GM12874 (cell line): Measurements from ENCODE around the gene CNTF.

Source experiments
- TF ChIP-seq, protein P1 (sequence below): IDR thresholded peaks from 2 replicates; pipeline ENCODE4 v1.5.1; 2011; ENCODE audit warnings: low read depth, mild to moderate bottlenecking, control low read depth, low read length, moderate library complexity; ENCODE audit not compliant: insufficient read depth

The CNTF gene

GRCh38 chr11:58625826-58626460 lies 3.5 kb downstream of the CNTF start:
- TF ChIP-seq, protein P1, sequence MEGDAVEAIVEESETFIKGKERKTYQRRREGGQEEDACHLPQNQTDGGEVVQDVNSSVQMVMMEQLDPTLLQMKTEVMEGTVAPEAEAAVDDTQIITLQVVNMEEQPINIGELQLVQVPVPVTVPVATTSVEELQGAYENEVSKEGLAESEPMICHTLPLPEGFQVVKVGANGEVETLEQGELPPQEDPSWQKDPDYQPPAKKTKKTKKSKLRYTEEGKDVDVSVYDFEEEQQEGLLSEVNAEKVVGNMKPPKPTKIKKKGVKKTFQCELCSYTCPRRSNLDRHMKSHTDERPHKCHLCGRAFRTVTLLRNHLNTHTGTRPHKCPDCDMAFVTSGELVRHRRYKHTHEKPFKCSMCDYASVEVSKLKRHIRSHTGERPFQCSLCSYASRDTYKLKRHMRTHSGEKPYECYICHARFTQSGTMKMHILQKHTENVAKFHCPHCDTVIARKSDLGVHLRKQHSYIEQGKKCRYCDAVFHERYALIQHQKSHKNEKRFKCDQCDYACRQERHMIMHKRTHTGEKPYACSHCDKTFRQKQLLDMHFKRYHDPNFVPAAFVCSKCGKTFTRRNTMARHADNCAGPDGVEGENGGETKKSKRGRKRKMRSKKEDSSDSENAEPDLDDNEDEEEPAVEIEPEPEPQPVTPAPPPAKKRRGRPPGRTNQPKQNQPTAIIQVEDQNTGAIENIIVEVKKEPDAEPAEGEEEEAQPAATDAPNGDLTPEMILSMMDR = no peak

DNA sequence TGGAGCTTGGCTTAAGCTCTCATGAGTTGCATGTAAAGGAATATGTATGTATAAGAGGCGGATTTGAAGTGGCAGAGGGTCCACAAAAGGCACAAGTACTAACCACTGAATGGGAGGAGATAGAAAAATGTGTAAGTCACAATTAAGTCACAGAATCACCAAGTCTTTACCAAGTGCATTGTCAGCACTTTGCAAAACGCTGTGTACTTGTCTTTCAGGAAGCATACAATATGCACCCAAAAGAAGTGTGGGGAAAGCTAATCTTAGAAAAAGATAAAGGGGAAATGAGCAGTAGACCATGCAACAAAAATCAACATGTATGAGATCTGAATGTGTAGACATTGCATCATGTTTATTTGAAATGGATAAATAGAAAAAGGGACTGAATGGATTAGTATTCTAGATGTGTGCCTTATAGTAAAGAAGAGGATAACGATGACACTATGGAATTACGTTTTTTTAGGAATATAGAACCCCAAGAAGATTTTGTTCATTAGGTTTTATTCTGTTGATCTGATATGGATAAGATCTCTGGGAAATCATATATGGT lies 4.5 kb downstream of the CNTF start:
- TF ChIP-seq, protein P1 = no peak

DNA sequence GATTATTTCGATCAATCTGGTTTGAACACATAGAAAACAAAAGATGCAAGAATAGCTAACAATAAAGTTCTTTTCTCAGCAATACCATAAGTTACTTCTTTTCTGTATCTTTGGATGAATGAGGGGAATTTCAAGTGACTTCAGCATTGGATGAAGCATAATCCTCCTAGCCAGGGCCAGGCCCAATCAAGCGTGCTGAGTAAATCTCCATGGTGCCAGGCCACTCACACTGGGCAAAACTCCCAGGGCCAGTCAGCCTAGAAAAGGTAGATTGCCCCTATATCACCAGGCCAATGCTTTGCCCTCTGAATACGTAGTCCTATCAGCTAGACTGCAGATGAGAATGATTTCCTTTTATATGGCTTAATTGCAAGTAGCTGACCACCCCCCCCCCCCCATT lies 6.0 kb downstream of the CNTF start:
- TF ChIP-seq, protein P1 = no peak

- TF ChIP-seq, protein P1 = peak; percentile 56
These were observed 7.4 kb downstream of the CNTF start for GRCh38 chr11:58629857-58630256.

- TF ChIP-seq, protein P1 = no peak
These were observed 8.9 kb downstream of the CNTF start for GRCh38 chr11:58631378-58631777.

DNA sequence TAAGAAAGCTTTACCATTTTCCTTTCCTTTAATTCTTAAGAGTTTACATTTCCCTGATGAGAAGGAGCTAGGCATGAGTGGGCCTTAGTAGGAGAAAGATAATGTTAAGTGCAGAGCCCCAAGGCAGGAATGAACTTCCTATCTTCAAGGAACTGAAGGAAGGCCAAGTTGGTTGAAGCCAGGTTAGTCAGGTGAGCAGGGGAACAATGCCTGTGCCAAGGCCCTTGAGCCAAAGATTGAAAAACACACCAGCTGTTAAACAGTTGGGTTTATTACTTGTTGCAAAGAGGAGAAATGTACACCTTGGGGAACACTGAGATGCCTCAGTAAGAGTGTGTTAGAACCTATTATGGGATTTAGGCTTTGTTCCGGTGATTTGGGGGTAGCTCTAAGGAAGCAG lies 10.0 kb downstream of the CNTF start:
- TF ChIP-seq, protein P1 = no peak

DNA sequence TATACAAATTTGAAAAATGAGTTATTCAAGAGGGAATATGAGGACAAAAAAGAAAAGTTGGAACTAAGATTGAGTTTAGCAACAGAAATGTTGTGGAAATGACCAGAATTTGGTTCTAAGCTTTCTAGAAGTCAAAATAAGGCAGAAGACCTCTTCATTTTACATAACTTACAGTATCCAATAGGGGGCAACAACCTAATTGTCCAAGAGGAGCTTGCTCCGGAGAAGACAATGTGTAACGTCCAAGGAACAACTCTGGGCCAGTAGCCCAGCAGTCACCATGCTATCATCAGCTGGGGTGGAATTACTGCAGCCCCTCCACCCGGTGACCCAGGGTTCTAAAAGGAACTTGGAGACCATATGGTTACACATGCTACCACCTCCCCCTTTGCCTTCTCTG lies 14.1 kb downstream of the CNTF start:
- TF ChIP-seq, protein P1 = no peak
